Measurements from ENCODE around the gene TTC33. TPM values are rescaled to one million over a fixed set of nuclear protein-coding genes. Genes with fewer than 3 reads are reported as not detected.

TTC33 gene
- total RNA-seq, 4 donors from 2014 or later = 8.5 to 11.8 (median 9.6) TPM

DNA sequence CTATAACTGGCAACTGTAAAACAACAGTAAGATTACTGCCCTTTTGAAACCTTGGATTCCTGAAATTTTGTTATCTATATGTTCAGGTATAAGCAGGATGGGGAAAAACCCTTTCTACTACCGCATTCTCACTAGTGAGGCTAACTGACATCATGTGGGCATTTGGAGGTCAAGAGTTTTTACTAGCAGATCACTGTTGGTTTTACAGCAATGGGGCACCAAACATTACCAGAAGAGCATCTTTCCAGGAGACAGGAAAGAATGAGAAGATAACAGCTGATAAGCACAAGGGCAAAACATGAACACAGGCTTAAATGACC, 20.9 kb upstream of the TTC33 start:
- Histone ChIP-seq H3K4me3 (no peak overlapping the region), H3K36me3 (peaks cover 18% of the 10 kb centered on the region), H3K4me1 (peaks cover 9% of the 10 kb centered on the region), H3K27me3 (no peaks in the 10 kb centered on the region), H3K9me3 (no peaks in the 10 kb centered on the region), H3K27ac (no peak overlapping the region)
- DNase-seq (ENCODE audit: low spot score in 2 of 2) = no peak
- TF ChIP-seq EP300 (IDR thresholded peaks at IDR 0.05) (no peak), POLR2A (IDR thresholded peaks at IDR 0.05) (no peak), POLR2AphosphoS5 (IDR thresholded peaks at IDR 0.05) (no peak)
- TF ChIP-seq, protein P1, sequence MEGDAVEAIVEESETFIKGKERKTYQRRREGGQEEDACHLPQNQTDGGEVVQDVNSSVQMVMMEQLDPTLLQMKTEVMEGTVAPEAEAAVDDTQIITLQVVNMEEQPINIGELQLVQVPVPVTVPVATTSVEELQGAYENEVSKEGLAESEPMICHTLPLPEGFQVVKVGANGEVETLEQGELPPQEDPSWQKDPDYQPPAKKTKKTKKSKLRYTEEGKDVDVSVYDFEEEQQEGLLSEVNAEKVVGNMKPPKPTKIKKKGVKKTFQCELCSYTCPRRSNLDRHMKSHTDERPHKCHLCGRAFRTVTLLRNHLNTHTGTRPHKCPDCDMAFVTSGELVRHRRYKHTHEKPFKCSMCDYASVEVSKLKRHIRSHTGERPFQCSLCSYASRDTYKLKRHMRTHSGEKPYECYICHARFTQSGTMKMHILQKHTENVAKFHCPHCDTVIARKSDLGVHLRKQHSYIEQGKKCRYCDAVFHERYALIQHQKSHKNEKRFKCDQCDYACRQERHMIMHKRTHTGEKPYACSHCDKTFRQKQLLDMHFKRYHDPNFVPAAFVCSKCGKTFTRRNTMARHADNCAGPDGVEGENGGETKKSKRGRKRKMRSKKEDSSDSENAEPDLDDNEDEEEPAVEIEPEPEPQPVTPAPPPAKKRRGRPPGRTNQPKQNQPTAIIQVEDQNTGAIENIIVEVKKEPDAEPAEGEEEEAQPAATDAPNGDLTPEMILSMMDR (IDR thresholded peaks at IDR 0.05) = no peak
- WGBS = 85% methylated on average over 1 of the region's 1 CpG

DNA sequence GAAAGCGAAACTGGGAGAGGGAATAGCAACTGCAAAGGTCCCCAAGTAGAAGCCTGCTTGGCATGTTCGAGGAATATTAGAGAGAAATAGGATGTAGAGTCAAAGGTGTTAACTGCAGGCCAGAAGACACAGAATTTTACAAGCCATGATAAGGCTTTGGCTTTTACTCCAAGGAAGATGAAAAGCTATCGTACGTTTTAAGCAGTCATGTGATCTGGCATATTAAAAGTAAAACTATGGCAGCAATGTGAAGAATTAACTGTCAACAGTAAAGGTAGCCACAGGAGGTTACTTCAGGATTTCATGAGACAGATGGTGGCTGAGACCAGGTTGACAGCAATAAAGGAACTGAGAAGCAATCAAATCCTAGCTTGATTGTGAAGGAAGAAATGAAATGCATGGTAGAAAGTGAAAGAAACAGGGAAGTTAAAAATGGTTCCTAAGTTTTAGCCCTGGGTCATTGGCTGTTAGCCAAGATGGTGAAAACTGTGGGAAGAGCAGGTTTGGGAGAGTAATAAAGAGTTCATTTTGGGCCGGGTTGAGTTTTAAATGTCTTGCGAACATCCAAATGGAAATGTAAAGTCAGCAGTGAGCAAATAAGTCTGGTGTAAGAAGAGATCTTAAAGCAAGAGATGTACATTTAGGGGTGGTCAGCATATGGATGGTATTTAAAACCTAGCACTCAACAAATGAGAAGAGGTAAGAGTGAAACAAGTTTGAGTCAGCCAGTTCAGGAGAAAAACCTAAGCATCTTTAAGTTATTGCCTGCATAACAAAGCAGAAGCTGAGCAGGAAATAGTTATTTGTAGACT, 20.3 kb upstream of the TTC33 start:
- WGBS = 56% methylated on average over 6 of the region's 6 CpGs
- no peak for DNase-seq (ENCODE audit: low spot score in 2 of 2)
- H3K9me3 ChIP-seq = no peaks in the 10 kb centered on the region
- H3K4me1 ChIP-seq = peaks cover 6% of the 10 kb centered on the region
- peaks cover 23% of the 10 kb centered on the region for H3K36me3 ChIP-seq
- no peaks in the 10 kb centered on the region for H3K27me3 ChIP-seq
- TF ChIP-seq POLR2AphosphoS5 (IDR thresholded peaks at IDR 0.05) = no peak
- no peak for TF ChIP-seq POLR2A (IDR thresholded peaks at IDR 0.05)
- no peak for TF ChIP-seq EP300 (IDR thresholded peaks at IDR 0.05)
- TF ChIP-seq, protein P1 (IDR thresholded peaks at IDR 0.05) = no peak
- no peak overlapping the region for H3K4me3 ChIP-seq
- no peak overlapping the region for H3K27ac ChIP-seq

DNA sequence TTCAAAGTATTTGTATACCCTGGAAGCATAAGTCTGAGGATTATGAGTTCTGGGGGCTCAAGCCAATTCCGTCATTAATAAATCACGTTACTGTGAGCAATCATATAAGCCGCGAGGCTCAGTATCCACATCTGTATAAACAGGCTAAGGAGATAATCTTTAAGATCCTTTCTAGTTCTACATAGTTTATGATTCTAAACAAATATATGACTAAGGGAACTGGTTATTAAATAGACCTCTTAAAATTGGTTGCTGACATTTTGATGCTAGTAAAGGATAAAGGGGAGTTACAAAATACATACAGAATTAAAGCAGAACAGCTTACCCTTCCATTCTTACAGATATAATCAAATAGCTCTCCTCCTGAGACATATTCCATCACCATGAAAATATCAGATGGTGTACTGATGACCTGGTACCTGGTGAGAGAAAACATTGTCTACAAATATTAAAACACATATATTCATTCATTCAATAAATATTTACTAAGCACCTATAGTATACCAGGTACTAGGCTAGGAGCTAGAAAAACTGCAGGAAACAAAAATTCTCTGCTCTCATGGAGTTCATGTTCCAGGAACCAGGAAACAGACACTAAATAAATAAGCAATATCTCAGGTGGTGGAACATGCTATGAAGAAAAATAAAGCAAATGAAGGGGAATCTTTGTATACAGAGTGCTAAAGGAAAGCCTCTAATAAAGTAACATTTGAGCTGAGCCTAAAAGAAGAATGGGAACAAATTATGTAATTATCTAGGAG, 19.5 kb upstream of the TTC33 start:
- 94% methylated on average over 4 of the region's 4 CpGs for WGBS
- peaks cover 31% of the 10 kb centered on the region for H3K36me3 ChIP-seq
- H3K4me3 ChIP-seq = no peak overlapping the region

DNA sequence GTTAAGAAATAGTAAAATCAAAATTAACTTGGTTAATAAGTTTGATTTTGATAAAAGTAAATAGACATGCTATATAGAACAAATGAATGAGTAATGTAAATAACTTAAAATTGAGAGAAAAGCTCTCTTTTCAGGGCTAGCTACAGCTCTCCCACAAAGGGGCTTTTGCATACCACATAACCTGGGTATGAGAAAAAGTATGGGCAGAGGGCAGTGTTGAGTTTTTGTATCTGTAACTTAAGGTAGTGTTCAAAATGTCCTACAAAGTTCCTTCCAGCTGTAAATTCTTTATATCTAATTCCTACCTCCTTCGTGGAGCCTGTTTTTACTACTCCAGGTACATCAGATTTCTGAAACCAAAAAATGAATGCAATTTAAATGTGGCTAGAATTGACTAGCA, 18.9 kb upstream of the TTC33 start:
- peaks cover 34% of the 10 kb centered on the region for H3K36me3 ChIP-seq
- no peaks in the 10 kb centered on the region for H3K9me3 ChIP-seq
- TF ChIP-seq POLR2A (IDR thresholded peaks at IDR 0.05) (no peak), EP300 (IDR thresholded peaks at IDR 0.05) (no peak), POLR2AphosphoS5 (IDR thresholded peaks at IDR 0.05) (no peak)
- TF ChIP-seq, protein P1 (IDR thresholded peaks at IDR 0.05) = no peak
- H3K27me3 ChIP-seq = no peaks in the 10 kb centered on the region
- no peak overlapping the region for H3K27ac ChIP-seq
- no peak overlapping the region for H3K4me3 ChIP-seq
- 88% methylated on average over 1 of the region's 1 CpG for WGBS
- peaks cover 6% of the 10 kb centered on the region for H3K4me1 ChIP-seq
- DNase-seq (ENCODE audit: low spot score in 2 of 2) = no peak

More for the DNA sequence above, 19.5 kb upstream of the TTC33 start:
- no peak for DNase-seq (ENCODE audit: low spot score in 2 of 2)
- TF ChIP-seq EP300 (IDR thresholded peaks at IDR 0.05) (no peak), POLR2A (IDR thresholded peaks at IDR 0.05) (no peak), POLR2AphosphoS5 (IDR thresholded peaks at IDR 0.05) (no peak)
- TF ChIP-seq, protein P1 (IDR thresholded peaks at IDR 0.05) = no peak
- peaks cover 6% of the 10 kb centered on the region for H3K4me1 ChIP-seq
- no peak overlapping the region for H3K27ac ChIP-seq
- H3K9me3 ChIP-seq = no peaks in the 10 kb centered on the region
- no peaks in the 10 kb centered on the region for H3K27me3 ChIP-seq

DNA sequence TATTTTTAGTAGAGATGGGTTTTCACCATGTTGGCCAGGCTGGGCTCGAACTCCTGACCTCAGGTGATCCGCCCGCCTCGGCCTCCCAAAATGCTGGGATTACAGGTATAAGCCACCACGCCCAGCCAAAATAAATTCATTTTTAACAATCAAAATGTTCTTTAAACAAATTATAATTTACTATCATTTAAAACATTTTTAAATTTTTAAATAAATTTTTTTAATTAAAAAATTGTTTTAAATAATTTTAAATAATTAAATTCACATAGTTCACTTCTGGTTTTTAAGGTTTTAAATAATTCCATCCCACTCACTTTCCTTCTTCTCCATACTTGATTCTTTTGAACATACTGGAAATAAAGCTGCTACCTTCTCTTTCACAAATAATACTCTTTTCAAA, 15.0 kb upstream of the TTC33 start:
- H3K4me3 ChIP-seq = no peak overlapping the region
- no peak for DNase-seq (ENCODE audit: low spot score in 2 of 2)
- peaks cover 56% of the 10 kb centered on the region for H3K36me3 ChIP-seq
- no peak overlapping the region for H3K27ac ChIP-seq
- no peaks in the 10 kb centered on the region for H3K27me3 ChIP-seq
- TF ChIP-seq POLR2AphosphoS5 (IDR thresholded peaks at IDR 0.05) (no peak), POLR2A (IDR thresholded peaks at IDR 0.05) (no peak), EP300 (IDR thresholded peaks at IDR 0.05) (no peak)
- TF ChIP-seq, protein P1 (IDR thresholded peaks at IDR 0.05) = no peak
- H3K9me3 ChIP-seq = no peaks in the 10 kb centered on the region
- no peaks in the 10 kb centered on the region for H3K4me1 ChIP-seq
- WGBS = 97% methylated on average over 5 of the region's 5 CpGs

Data from suprapubic skin (tissue), 4 donors.